22Rv1 (cell line): ENCODE data around the gene KLHL17.
"Not testable (repeated sequence)": the region's sequence is repeated elsewhere in the genome, so short reads cannot be mapped to it uniquely, and the experiment has no call there.

ENCODE experiments used
- H3K27ac ChIP-seq: fragments of 450-650 bp; 2 replicates; pipeline ENCODE4 v1.5.1; 2017
- ZFX ChIP-seq: fragments of 450-650 bp; IDR thresholded peaks from 2 replicates; pipeline ENCODE4 v1.6.1; 2017; ENCODE audit warnings: antibody characterized with exemption, borderline replicate concordance
- TF ChIP-seq, protein P1 (sequence below): fragments of 450-650 bp; IDR thresholded peaks from 2 replicates; pipeline ENCODE4 v1.5.1; 2017; ENCODE audit warnings: mild to moderate bottlenecking

Gene KLHL17

GRCh38 chr1:974687-975328, 14.4 kb downstream of the KLHL17 start:
- no peak for TF ChIP-seq ZFX
- no peak overlapping the region for H3K27ac ChIP-seq

DNA sequence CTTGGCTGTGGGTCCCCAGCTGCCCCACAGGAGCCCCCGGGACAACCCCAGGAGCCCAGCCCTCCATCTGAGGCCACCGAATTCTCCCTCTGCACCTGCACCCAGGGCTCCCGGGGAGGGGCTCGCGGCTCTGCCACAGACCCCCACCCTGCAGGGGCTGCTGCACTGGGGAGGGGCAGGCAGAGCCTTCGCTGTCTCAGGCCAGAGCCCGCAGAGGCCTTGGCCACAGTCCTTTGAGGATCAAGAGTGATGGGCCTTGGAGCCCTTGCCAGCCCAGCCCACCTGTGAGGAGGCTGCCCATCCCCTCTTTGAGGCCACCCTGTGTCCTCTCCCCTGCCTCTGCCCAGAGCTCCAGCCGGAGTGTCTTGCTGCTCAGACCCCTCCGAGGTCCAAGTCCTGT, 15.0 kb downstream of the KLHL17 start:
- H3K27ac ChIP-seq, result peak overlapping the region; percentile 63; the same call in 1 of the 2 replicates
- TF ChIP-seq ZFX, result no peak
- TF ChIP-seq, protein P1, sequence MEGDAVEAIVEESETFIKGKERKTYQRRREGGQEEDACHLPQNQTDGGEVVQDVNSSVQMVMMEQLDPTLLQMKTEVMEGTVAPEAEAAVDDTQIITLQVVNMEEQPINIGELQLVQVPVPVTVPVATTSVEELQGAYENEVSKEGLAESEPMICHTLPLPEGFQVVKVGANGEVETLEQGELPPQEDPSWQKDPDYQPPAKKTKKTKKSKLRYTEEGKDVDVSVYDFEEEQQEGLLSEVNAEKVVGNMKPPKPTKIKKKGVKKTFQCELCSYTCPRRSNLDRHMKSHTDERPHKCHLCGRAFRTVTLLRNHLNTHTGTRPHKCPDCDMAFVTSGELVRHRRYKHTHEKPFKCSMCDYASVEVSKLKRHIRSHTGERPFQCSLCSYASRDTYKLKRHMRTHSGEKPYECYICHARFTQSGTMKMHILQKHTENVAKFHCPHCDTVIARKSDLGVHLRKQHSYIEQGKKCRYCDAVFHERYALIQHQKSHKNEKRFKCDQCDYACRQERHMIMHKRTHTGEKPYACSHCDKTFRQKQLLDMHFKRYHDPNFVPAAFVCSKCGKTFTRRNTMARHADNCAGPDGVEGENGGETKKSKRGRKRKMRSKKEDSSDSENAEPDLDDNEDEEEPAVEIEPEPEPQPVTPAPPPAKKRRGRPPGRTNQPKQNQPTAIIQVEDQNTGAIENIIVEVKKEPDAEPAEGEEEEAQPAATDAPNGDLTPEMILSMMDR, result no peak

DNA sequence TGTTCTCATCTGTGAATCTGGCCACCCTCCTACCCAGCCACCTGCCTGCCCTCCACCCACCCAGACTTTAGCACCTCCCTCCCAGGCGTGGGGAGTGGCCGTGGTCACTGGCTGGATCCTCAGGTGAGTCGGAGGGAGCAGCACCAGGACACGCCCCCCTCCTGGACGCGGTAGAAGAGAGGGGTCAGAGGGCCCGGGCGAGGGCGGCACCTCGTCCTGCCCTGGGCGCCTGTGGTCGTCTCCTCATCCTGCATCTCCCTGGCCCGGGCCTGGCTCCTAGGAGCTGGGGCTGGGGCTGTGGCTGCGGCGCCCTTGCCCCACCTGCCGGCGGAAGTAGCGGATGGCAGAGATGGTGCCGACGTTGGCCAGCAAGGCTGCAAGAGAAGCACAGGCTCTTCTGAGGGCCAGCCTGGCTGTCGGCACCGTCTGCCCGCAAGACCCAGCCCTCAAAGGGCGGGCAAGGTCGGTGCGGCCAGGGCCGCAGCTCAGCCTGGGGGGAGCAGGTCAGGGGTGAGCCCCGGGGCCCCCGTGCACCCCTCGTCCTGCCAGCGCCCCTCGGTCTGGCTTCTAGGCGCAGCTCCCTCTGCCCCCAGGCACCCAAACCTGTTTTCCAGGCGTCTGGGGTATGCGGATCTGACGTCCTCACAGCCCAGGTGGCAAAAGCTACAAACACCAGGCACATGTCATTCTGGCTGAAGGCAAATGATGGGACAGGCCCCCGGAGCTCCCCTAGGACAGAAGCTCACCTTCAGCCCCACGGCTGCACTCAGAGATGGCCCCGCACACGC, 15.7 kb downstream of the KLHL17 start:
- H3K27ac ChIP-seq, result peak overlapping the region; percentile 63
- TF ChIP-seq, protein P1, result peak; percentile 69
- no peak for TF ChIP-seq ZFX

DNA sequence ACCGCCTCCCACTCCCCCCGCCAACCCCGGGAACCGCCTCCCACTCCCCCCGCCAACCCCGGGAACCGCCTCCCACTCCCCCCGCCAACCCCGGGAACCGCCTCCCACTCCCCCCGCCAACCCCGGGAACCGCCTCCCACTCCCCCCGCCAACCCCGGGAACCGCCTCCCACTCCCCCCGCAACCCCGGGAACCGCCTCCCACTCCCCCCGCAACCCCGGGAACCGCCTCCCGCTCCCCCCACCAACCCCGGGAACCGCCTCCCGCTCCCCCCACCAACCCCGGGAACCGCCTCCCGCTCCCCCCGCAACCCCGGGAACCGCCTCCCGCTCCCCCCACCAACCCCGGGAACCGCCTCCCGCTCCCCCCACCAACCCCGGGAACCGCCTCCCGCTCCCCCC, 16.4 kb downstream of the KLHL17 start:
- H3K27ac ChIP-seq, result not testable (repeated sequence)

DNA sequence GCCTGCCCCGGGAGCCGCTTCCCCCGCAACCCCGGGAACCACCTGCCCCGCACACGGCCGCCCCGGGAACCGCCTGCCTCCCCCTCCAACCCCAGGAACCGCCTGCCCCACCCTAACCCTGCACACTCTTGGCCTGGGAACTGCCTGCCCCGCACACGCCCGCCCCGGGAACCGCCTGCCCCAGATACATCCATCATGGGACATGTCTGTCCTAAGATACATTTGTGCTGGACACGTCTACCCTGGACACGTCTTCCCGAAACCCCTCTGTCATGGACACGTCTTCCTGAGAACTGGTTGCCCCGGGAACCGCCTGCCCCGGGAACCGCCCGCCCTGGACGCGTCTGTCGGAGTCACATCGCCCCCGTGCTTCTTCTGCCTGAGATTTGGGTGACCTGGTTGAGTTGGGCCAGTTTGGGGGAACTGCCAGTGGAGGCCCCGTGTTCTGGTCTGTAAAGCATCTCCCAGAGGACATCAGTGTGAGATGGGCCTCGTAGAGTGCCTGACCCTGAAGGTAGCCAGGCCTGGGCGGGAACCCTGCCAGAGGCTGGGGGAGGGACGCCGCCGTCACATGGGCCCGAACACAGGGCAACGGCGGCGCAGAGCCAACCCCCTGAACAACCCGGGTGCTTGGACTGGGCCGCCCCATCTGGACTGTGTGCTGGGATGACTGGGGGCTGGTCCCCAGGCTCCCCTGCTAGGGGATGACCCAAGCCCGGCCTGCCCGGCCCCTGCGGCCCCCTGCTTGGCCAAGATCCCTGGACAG, 17.9 kb downstream of the KLHL17 start:
- peak overlapping the region; percentile 12; the same call in 1 of the 2 replicates for H3K27ac ChIP-seq
- TF ChIP-seq, protein P1, result no peak

DNA sequence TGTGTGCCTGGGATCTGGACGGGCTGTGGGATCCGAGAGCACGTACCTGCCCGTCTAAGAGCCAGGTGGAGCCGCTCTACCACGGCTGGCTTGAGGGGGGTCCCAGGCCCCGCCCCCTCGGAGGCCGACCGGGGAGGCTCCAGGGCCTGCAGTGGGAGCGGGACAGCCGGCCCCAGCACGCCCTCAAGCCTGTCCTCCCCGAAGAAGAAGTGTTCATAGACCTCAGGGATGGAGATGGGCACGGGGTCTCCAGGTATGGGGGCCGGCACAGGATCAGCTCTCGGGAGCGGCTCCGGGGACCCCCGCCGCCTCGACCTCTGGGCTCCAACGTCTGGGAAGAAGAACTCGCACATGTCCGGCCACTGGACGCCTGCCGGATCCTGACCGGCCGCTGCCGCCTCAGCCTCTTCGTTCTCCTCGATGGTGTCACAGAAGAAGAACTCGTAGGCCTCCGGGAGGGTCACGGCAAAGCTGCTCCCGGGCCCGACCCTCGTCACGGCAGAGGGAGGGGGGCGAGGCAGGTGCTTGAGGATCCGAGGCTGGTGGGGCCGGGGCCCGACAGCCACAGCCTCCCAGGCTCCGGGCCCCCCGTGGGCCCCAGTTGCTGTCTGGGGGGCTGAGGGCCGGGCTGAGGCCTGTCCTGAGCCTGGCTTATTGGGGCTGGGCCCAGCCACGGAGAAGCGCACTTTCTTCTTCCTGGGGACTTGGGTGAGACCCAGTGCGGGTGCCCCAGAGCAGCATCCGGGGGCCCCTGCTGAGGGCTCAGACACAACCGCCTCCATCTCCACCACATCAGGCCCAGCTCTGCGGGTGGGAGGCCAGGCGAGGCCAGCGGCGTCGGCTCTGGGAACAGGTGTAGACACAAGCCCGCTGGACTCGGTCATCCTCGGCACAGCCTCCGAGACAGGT, 18.7 kb downstream of the KLHL17 start:
- H3K27ac ChIP-seq, result no peak overlapping the region; the same call in 1 of the 2 replicates

DNA sequence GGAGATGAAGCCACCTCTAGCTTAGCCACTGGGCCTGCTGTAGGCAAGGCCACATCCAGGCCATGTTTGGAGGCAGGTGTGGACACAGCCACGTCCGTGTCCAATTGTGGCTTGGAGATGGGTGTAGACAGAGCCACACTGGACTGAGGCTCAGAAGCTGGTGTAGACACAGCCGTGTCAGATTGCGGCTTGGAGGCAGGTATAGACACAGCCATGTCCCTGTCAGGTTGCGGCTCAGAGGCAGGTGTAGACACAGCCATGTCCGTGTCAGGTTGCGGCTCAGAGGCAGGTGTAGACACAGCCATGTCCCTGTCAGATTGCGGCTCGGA, 19.3 kb downstream of the KLHL17 start:
- H3K27ac ChIP-seq, result no peak overlapping the region
- TF ChIP-seq ZFX, result no peak
- TF ChIP-seq, protein P1, result no peak

More for the DNA sequence above, 18.7 kb downstream of the KLHL17 start:
- TF ChIP-seq, protein P1, result no peak
- no peak for TF ChIP-seq ZFX
